ENCODE data around the gene NNAT.

The NNAT gene

DNA sequence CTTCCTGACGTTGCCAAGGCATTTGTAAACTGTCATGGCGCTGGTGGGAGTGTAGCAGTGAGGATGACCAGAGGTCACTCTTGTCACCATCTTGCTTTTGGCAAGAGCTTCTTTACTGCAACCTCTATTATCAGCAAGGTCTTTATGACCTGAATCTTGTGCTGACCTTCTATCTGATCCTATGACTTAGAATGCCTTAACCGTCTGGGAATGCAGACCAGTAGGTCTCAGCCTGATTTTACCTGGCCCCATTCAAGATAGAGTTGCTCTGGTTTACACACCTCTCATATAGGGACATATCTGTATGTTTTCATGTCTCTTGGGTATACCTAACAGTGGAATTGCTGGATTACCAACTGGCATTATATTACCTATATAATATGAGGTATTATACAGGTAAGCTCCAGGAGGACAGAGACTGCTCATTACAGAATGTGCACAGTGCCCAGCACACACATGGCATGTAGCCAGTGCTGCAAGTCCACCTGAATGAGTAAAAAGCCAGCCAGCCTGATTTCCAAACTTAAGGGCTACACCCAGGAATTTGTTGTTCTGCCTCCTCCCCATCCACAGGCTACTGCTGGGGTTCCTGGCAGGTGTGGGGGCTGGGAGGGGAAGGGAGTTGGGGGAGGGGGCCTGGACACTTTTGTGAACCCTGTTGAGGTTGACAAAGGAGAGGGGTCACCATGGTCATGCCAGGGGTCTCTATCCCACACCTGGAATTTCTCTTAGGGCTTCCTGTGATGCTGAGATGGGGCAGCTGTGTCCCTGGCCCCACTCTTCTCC is 41.8 kb downstream of the NNAT start:
- DNase-seq (ENCODE audit: extremely low read depth, low read depth): no peak
- no peak overlapping the region for H3K4me3 ChIP-seq (replicated peaks; ENCODE audit: low read depth, low read length)
- TF ChIP-seq, protein P1, sequence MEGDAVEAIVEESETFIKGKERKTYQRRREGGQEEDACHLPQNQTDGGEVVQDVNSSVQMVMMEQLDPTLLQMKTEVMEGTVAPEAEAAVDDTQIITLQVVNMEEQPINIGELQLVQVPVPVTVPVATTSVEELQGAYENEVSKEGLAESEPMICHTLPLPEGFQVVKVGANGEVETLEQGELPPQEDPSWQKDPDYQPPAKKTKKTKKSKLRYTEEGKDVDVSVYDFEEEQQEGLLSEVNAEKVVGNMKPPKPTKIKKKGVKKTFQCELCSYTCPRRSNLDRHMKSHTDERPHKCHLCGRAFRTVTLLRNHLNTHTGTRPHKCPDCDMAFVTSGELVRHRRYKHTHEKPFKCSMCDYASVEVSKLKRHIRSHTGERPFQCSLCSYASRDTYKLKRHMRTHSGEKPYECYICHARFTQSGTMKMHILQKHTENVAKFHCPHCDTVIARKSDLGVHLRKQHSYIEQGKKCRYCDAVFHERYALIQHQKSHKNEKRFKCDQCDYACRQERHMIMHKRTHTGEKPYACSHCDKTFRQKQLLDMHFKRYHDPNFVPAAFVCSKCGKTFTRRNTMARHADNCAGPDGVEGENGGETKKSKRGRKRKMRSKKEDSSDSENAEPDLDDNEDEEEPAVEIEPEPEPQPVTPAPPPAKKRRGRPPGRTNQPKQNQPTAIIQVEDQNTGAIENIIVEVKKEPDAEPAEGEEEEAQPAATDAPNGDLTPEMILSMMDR (IDR thresholded peaks at IDR 0.05; ENCODE audit: low read depth, low read length, missing control alignments): no peak

DNA sequence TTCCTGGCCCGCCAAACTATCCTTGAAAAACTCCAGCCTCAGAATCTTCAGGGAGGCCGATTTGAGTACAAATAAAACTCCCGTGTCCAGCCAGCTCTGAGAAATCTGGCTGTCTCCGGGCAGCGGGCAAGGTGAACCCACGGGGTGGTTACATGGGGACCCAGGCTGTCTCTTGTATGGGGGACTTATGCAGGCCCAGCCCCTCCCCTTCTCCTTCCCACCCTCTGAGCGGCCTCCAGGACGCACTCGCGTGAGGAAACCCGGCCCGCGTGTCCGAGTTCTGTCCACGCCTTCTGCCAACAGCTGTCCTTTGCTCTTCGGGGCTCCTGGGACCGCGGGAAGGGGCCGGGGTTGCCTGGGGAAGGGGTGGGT is 43.0 kb downstream of the NNAT start:
- H3K4me3 ChIP-seq (replicated peaks; ENCODE audit: low read depth, low read length): no peak overlapping the region
- DNase-seq (ENCODE audit: extremely low read depth, low read depth): no peak
- TF ChIP-seq, protein P1 (IDR thresholded peaks at IDR 0.05; ENCODE audit: low read depth, low read length, missing control alignments): no peak

DNA sequence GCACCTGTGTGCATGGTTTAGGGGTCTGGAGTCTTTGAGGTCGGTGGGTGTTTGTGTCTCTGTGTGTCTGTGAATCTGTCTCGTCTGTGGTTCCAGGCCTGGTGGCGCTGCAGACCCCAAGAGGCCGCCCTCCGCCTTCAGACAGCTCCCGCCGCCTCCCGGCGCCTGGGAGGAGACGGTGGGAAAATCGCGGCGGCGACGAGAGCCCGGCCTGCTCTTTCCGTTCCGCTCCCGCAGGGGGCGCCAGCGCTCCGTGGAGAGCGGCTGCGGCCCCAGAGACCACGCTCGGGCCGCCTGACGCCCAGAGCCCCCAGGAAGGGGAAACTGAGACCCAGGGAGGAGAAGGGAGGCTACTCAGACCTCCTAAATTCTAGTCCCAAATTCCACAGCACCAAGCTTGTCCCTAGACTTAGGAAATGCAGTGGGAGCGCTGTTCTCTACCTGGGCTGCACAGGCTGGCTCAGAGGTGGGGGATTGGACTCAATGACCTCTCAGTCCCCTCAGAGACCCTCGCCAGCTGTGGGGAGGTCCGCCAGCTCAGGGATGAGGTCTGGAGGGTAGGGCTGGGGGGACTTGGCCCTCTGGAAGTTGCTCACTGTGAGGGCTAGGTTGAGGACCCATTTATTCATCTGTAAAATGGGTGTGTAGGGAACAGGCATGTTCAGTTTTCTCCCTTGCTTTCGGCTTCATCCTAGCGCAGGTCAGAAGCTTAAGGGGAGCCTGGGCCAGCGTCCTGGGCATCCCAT is 43.5 kb downstream of the NNAT start:
- no peak overlapping the region for H3K4me3 ChIP-seq (replicated peaks; ENCODE audit: low read depth, low read length)
- no peak for DNase-seq (ENCODE audit: extremely low read depth, low read depth)
- TF ChIP-seq, protein P1 (IDR thresholded peaks at IDR 0.05; ENCODE audit: low read depth, low read length, missing control alignments): peak; percentile 92

DNA sequence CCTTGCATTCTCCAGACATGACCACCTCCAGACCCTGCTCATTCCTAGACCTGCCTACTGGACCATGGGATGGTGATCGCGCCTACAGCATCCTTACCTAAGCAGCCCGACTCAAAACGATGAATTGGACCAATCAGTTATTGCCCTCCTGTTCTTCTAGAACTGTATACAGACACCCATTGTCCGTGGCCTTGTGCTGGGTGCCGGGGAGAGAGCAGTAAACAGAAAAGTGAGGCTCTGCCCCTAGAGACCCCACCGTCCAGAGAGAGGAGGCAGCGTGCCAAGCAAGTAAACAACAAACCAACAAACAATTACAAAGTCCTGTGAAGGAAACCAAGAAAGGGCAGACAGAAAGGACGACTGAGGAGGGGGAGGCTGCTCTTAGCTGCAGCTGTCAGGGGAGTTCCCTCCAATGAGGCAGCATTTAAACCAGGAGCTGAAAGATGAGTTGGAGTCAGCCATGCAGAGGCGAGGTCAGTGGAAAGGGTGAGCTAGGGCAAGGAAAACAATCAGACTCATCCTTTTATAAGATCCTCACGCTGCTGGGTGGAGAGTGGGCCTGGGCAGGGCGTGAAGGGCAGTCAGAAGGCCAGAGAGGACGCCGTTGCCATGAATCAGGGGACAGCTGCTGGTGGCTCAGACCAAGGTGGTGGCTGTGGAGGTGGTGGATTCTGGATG is 44.2 kb downstream of the NNAT start:
- TF ChIP-seq, protein P1 (IDR thresholded peaks at IDR 0.05; ENCODE audit: low read depth, low read length, missing control alignments): no peak
- H3K4me3 ChIP-seq (replicated peaks; ENCODE audit: low read depth, low read length): no peak overlapping the region
- DNase-seq (ENCODE audit: extremely low read depth, low read depth): no peak

DNA sequence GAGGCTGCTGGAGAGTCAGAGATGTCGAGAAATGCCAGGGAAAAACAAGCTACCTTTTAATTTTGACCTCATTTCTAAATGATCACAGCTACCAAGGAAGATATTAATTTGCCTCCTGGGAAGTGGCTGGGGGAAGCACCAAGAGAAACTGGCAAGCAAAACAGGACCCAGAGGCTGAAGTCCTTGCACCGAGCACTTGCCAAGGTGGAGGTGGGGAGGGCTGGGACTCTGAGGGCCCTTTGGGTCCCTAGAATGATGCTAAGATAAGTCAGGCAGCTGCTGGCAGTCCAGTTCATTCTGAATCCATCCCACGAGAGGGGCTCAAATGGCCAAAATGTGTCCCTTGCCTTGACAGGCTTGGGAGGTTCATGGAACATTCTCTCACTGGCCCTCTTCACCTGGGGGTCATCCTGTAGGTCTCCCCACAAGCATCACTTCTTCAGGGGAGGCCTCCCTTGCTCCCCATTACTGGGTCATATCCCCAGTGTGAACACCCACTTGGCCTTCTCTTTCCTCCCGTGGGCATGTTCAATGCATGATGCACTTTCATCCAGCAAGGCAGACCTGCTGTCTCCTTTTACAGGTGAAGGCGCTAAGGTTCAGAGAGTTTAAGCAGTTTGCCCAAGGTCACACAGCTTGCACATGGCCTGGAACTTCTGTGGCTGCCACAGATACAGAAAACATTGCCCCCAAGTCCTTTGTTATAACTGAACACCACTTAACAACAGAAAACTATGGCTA is 45.7 kb downstream of the NNAT start:
- no peak overlapping the region for H3K4me3 ChIP-seq (replicated peaks; ENCODE audit: low read depth, low read length)
- no peak for DNase-seq (ENCODE audit: extremely low read depth, low read depth)
- TF ChIP-seq, protein P1 (IDR thresholded peaks at IDR 0.05; ENCODE audit: low read depth, low read length, missing control alignments): no peak

DNA sequence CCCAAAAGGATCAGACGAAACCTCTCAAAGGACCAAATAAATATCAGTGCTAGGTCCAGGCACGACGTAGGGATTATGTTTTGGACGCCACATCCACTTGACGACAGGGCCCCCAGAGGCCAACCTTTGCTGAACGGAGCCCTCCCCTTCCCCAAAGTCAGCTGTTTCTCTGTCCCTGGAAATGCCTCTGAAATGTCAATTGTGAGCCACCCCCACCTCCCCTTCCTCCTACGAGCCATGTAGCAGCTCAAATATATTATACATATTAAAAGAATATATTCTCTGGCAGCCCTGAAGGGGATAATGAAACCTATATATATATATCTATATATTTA is 46.2 kb downstream of the NNAT start:
- no peak for DNase-seq (ENCODE audit: extremely low read depth, low read depth)
- TF ChIP-seq, protein P1 (IDR thresholded peaks at IDR 0.05; ENCODE audit: low read depth, low read length, missing control alignments): no peak
- H3K4me3 ChIP-seq (replicated peaks; ENCODE audit: low read depth, low read length): no peak overlapping the region
